Psoas muscle (tissue), 8 donors: ENCODE data around the gene C1GALT1C1L. TPM values are rescaled to one million over a fixed set of nuclear protein-coding genes. Genes with fewer than 3 reads are reported as not detected.
"Not testable (repeated sequence)": the region's sequence is repeated elsewhere in the genome, so short reads cannot be mapped to it uniquely, and the experiment has no call there.

Experiments used
- ATAC-seq, 4 donors: fragments of 200-7000 bp; cut with Tn5 transposase; one replicate each; pipeline ENCODE4 v1.9.1; 2020; ENCODE audit warnings: moderate library complexity in 3 of 4, mild to moderate bottlenecking in 2 of 4
- DNase-seq, 2 donors: peaks; one replicate each; pipeline ENCODE4 v3.0.0-alpha.2; 2020
- H3K27ac ChIP-seq: fragments of 200-600 bp; one replicate; pipeline ENCODE4 v1.8.0; 2022
- H3K27me3 ChIP-seq, 3 donors: fragments of 200-600 bp in 1 of 3; one replicate each; pipeline versions ENCODE4 v1.6.1 to v1.8.0; 2013 to 2022; ENCODE audit warnings: low read length in 2 of 3, mild to moderate bottlenecking in 2 of 3, moderate library complexity in 1 of 3; ENCODE audit not compliant: insufficient read depth in 3 of 3
- H3K36me3 ChIP-seq, 2 donors: fragments of 200-600 bp in 1 of 2; one replicate each; pipeline versions ENCODE4 v1.6.1 to v1.8.0; 2013 to 2022; ENCODE audit warnings: low read depth in 1 of 2, mild to moderate bottlenecking in 1 of 2, moderate library complexity in 1 of 2; ENCODE audit not compliant: insufficient read depth in 1 of 2
- H3K4me1 ChIP-seq: fragments of 200-600 bp; one replicate; pipeline ENCODE4 v1.8.0; 2022
- H3K4me3 ChIP-seq: fragments of 200-600 bp; one replicate; pipeline ENCODE4 v1.8.0; 2022; ENCODE audit warnings: mild to moderate bottlenecking
- H3K9me3 ChIP-seq: fragments of 200-600 bp; one replicate; pipeline ENCODE4 v1.8.0; 2022
- WGBS, 3 donors: extraction: QIAGEN DNeasy Blood & Tissue Kit; methylation state at CpG; one replicate each; pipeline versions ENCODE4 v1.1.6 to v1.1.7; 2013; 5-methylcytosine and 5-hydroxymethylcytosine counted together
- intact Hi-C, 2 donors: fragments of 100-400 bp; cut with DNase I; formaldehyde crosslinking; loops; one replicate each; pipeline versions ENCODE4 v1.11.0 to v1.14.2; 2022
- polyA plus RNA-seq, 3 donors: library from polyadenylated mRNA; stranded (reverse); fragments of 200-250 nt; gene quantifications; one replicate each; pipeline ENCODE4 v1.2.3, GENCODE V29; 2013
- total RNA-seq, 4 donors: library from RNA; stranded (reverse); fragmentation: NEBNext Ultra II Directional in 2 of 4; extraction: Animal tissue kit (Norgen Biotek cat#: 25700) in 2 of 4; gene quantifications; one replicate each; pipeline versions ENCODE4 v1.2.1 to v1.2.4, GENCODE V29; 2021 to 2023
- TF ChIP-seq, protein P1 (sequence below): fragments of 200-600 bp; IDR thresholded peaks from one replicate; pipeline ENCODE4 v1.8.0; 2022; ENCODE audit warnings: antibody characterized with exemption
- donor health status: healthy with polysubstance abuse.
- donor health status: DM: no; HTN: no; CAD: no; lungs with moderate emphysema.
- donor health status: Bipolar disorder and iron deficiency.
- donor health status: healthy.
- donor health status: DM: yes; HTN: yes; CAD: no.
- donor health status: DM: no; HTN: no; CAD: no.
- donor health status: DM: no; HTN: no; CAD: no.
- donor health status: DM: yes; HTN: yes; CAD: no.

C1GALT1C1L gene
- total and polyA plus RNA-seq, 7 donors = 0.16 to 0.56 (median 0.33) TPM; not detected in 1

DNA sequence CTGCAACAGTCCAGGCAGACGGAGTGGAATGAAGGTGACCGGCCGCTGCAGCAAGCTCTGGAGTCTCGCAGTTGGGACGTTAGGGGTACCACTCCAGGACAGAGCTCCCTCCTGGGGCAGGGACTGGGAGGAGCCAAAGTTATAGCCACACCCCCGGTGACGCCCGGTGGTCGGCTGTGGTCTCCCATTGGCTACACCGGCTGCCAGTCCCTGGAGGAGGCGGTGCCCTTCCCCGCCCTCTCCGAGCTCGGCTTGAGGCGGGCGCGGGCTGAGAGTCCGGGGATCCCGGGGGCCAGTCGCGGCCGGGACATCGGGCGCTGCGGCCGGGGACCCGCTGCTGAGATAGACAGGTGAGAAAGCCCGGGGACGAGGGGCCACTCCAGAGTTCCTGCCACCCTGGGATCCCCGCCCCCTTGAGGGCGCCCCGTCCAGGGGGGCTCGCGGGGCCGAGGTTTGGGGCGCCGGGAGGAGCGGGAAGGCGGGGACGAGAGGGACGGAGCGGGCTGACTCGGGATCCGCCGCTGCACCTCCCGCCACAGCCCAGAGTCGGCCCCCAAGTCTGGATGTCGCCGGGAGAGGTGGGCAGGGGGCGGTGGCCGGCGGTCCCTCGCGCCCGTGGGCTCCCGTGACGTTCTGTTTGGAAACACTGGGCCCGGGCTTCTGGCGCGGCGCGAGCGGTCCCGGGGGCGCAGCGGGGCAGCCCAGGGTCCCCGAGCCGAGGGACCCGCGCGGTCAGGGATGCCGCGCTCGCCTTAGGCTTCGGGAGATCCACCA lies 39.0 kb downstream of the C1GALT1C1L start, which contains the start of gene PLEKHH2:
Gene PLEKHH2 (plus strand): TSS at position 231 of the 774 bp plus-strand sequence. CDS start 7,414 bp downstream, outside the sequence.
- Histone ChIP-seq H3K4me3 (peak within 1 kb of the TSS; percentile 77), H3K36me3 (no peaks in the 10 kb centered on the region), H3K27ac (no peak within 1 kb of the TSS), H3K9me3 (no peaks in the 10 kb centered on the region), H3K27me3 (peaks cover 4 to 58% (median 7%) of the 10 kb centered on the region in 3 donors), H3K4me1 (no peaks in the 10 kb centered on the region)
- DNase-seq (peak; percentile 88 to 92), ATAC-seq (peak; percentile 95 to 99 (median 98))
- TF ChIP-seq, protein P1, sequence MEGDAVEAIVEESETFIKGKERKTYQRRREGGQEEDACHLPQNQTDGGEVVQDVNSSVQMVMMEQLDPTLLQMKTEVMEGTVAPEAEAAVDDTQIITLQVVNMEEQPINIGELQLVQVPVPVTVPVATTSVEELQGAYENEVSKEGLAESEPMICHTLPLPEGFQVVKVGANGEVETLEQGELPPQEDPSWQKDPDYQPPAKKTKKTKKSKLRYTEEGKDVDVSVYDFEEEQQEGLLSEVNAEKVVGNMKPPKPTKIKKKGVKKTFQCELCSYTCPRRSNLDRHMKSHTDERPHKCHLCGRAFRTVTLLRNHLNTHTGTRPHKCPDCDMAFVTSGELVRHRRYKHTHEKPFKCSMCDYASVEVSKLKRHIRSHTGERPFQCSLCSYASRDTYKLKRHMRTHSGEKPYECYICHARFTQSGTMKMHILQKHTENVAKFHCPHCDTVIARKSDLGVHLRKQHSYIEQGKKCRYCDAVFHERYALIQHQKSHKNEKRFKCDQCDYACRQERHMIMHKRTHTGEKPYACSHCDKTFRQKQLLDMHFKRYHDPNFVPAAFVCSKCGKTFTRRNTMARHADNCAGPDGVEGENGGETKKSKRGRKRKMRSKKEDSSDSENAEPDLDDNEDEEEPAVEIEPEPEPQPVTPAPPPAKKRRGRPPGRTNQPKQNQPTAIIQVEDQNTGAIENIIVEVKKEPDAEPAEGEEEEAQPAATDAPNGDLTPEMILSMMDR = no peak
- intact Hi-C loops = no loop called here
- 1 to 2% (median 1%) methylated on average over 53 to 75 of the region's 75 CpGs for WGBS, 3 donors

DNA sequence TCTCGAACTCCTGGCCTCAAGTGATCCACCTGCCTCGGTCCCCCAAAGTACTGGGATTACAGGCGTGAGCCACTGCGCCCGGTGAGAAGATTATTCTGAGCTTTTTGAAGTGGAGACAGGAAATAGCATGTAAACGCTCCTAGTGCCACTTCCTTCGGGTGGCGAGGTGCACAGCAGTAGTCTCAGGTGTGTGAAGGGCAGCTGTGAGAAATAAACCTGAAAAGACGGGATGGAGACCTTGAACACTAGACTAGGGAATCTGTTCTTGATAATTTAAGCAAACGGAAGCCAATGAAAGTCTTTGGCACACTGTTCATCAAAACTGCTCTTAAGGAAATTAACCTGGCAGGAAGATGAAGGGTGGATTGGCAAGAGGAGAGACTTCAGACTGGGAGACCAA lies 39.6 kb downstream of the C1GALT1C1L start:
- H3K9me3 ChIP-seq = no peaks in the 10 kb centered on the region
- H3K27ac ChIP-seq = no peak overlapping the region
- H3K27me3 ChIP-seq = peaks cover 4 to 62% (median 7%) of the 10 kb centered on the region in 3 donors
- H3K36me3 ChIP-seq = no peaks in the 10 kb centered on the region
- no peaks in the 10 kb centered on the region for H3K4me1 ChIP-seq
- no peak for DNase-seq
- TF ChIP-seq, protein P1 = no peak
- ATAC-seq = no peak
- 38 to 47% (median 40%) methylated on average over 10 of the region's 10 CpGs for WGBS, 3 donors
- H3K4me3 ChIP-seq = peak overlapping the region; percentile 77
- intact Hi-C loops = no loop called here

DNA sequence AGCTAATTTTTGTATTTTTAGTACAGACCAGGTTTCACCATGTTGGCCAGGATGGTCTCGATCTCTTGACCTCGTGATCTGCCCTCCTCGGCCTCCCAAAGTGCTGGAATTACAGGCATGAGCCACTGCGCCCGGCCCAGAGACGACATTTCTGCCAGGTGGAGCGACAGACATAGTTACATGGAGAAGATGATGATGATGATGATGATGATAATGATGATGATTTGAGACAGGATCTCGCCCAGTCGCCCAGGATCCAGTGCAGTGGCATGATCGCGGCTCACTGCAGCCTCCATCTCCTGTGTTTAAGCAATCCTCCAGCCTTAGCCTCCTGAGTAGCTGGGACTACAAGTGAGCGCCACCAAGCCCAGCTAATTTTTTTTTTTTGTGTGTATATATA lies 40.1 kb downstream of the C1GALT1C1L start:
- H3K27ac ChIP-seq, H3K36me3 ChIP-seq, H3K9me3 ChIP-seq, ATAC-seq, H3K4me1 ChIP-seq, intact Hi-C loops, H3K4me3 ChIP-seq, DNase-seq: not testable (repeated sequence)
- 96 to 98% (median 98%) methylated on average over 12 of the region's 12 CpGs for WGBS, 3 donors
- H3K27me3 ChIP-seq = peaks cover 7 to 62% (median 8%) of the 10 kb centered on the region in 3 donors

DNA sequence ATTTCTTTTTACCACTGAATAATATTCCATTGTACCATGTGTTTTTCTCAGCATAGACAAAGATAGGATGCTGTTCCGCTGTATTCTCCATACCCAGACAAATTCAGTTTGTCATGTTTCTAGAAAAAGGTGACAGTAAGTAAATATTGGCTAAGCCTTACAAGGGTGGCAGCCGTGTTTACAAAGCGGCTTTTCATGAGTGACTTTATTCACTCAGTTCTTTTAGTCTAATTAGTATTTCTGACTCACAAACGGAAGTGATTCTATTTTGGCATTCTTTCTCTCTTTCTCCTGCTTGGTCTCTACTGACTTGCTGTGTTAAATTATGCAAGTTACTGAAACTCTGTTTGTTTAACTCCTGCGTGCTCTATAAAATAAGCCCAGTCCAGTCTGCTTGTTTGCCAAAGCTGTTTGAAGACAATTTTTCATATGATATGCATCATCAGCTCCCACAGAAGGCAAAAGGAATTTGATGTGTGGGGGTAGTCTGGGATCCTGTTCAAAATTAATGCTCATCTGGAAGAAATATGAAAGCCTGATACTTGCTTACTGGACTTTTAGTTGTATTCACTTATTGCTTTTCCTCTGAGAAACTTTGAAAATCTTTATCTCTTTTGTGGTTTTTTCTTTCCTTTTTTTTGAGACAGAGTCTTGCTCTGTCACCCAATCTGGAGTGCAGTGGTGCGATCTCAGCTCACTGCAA lies 41.5 kb downstream of the C1GALT1C1L start:
- ATAC-seq = no peak
- Histone ChIP-seq H3K27me3 (peaks cover 7 to 58% (median 8%) of the 10 kb centered on the region in 3 donors), H3K27ac (no peak overlapping the region)

More for the DNA sequence above, 41.5 kb downstream of the C1GALT1C1L start:
- 41 to 52% (median 42%) methylated on average over 6 of the region's 6 CpGs for WGBS, 3 donors
- Histone ChIP-seq H3K4me3 (no peak overlapping the region), H3K9me3 (no peaks in the 10 kb centered on the region), H3K4me1 (no peaks in the 10 kb centered on the region), H3K36me3 (no peaks in the 10 kb centered on the region)
- TF ChIP-seq, protein P1 = no peak
- intact Hi-C loops = no loop called here
- DNase-seq = no peak
